SK-N-SH (cell line): ENCODE results near the gene C11orf65. TPM values are rescaled to one million over a fixed set of nuclear protein-coding genes. Genes with fewer than 3 reads are reported as not detected.

Source experiments
- CTCF ChIA-PET: fragments of 300-600, 350-600 bp; formaldehyde crosslinking; extraction: SDS; loops from one replicate; lab custom pipeline; 2021; lab: Yijun Ruan, JAX
- POLR2A ChIA-PET: fragments of 350-600 bp; sonication (Branson Sonifier 250); formaldehyde crosslinking; extraction: SDS; loops from one replicate; lab custom pipeline; 2020; ENCODE audit warnings: antibody characterized with exemption, inconsistent platforms; lab: Yijun Ruan, JAX
- DNase-seq: peaks from one replicate; pipeline ENCODE4 v3.0.0; 2012
- H2AFZ ChIP-seq: fragments of 200-600 bp; sonication (generic); 2 replicates; pipeline ENCODE4 v1.8.1; 2016; ENCODE audit warnings: antibody characterized with exemption, mild to moderate bottlenecking, low read depth
- H3F3A ChIP-seq: fragments of 200-600 bp; sonication (generic); replicated peaks from 2 replicates; pipeline ENCODE3; 2016; ENCODE audit warnings: antibody characterized with exemption, mild to moderate bottlenecking; ENCODE audit not compliant: insufficient read depth
- H3K27ac ChIP-seq, 2 experiments: fragments of 200-500 bp in 1 of 2; fragments of 200-600 bp in 1 of 2; sonication (Bioruptor generic) in 1 of 2; sonication (generic), shearing (Covaris generic) in 1 of 2; 2 replicates each; pipeline versions ENCODE4 v1.5.1 to v1.6.1; 2014 to 2016; ENCODE audit warnings: low read depth in 2 of 2, inconsistent platforms in 1 of 2, low read length in 1 of 2, mild to moderate bottlenecking in 1 of 2, mixed read lengths in 1 of 2
- H3K27me3 ChIP-seq: fragments of 200-600 bp; sonication (generic), shearing (Covaris generic); 2 replicates; pipeline ENCODE4 v1.6.1; 2016; ENCODE audit warnings: mixed run types; ENCODE audit not compliant: insufficient read depth
- H3K36me3 ChIP-seq, 2 experiments: fragments of 200-500 bp in 1 of 2; fragments of 200-600 bp in 1 of 2; sonication (Bioruptor generic) in 1 of 2; sonication (generic) in 1 of 2; replicated peaks in 1 of 2; 2 replicates each; pipeline versions ENCODE3 to v1.5.1; 2014 to 2016; ENCODE audit warnings: low read length in 1 of 2, mild to moderate bottlenecking in 1 of 2; ENCODE audit not compliant: insufficient read depth in 2 of 2, control insufficient read depth in 1 of 2
- H3K4me1 ChIP-seq, 2 experiments: fragments of 200-500 bp in 1 of 2; fragments of 200-600 bp in 1 of 2; sonication (Bioruptor generic) in 1 of 2; sonication (generic), shearing (Covaris generic) in 1 of 2; 2 replicates each; pipeline versions ENCODE4 v1.5.1 to v1.6.1; 2014 to 2016; ENCODE audit warnings: low read depth in 1 of 2, low read length in 1 of 2, mixed run types in 1 of 2; ENCODE audit not compliant: insufficient read depth in 2 of 2, control insufficient read depth in 1 of 2
- H3K4me2 ChIP-seq: fragments of 200-600 bp; sonication (generic), shearing (Covaris generic); 2 replicates; pipeline ENCODE4 v1.6.1; 2017; ENCODE audit warnings: mixed run types
- H3K4me3 ChIP-seq, 2 experiments: fragments of 200-500 bp in 1 of 2; fragments of 200-600 bp in 1 of 2; sonication (Bioruptor generic) in 1 of 2; sonication (generic), shearing (Covaris generic) in 1 of 2; 2 replicates each; pipeline versions ENCODE4 v1.5.1 to v1.8.1; 2014 to 2016; ENCODE audit warnings: low read depth in 2 of 2, inconsistent platforms in 1 of 2, low read length in 1 of 2, mild to moderate bottlenecking in 1 of 2, mixed read lengths in 1 of 2, moderate library complexity in 1 of 2
- H3K79me2 ChIP-seq: fragments of 200-600 bp; sonication (generic); 2 replicates; pipeline ENCODE4 v1.8.1; 2017; ENCODE audit warnings: mild to moderate bottlenecking; ENCODE audit not compliant: insufficient read depth
- H3K9ac ChIP-seq: fragments of 200-600 bp; sonication (generic); 2 replicates; pipeline ENCODE4 v1.6.1; 2017; ENCODE audit warnings: mixed run types
- H3K9me2 ChIP-seq: fragments of 200-600 bp; sonication (generic); 2 replicates; pipeline ENCODE4 v1.6.1; 2017; ENCODE audit warnings: mixed run types
- H3K9me3 ChIP-seq: fragments of 200-600 bp; sonication (generic); 2 replicates; pipeline ENCODE4 v1.6.1; 2017; ENCODE audit warnings: mixed run types, mild to moderate bottlenecking, moderate library complexity
- H4K20me1 ChIP-seq: fragments of 200-600 bp; sonication (generic); 2 replicates; pipeline ENCODE4 v1.6.1; 2017; ENCODE audit warnings: mild to moderate bottlenecking, mixed run types; ENCODE audit not compliant: insufficient read depth
- FOSL2 ChIP-seq: IDR thresholded peaks from 2 replicates; pipeline ENCODE4 v1.4.0; 2012; ENCODE audit warnings: low read depth, mild to moderate bottlenecking, moderate library complexity, borderline replicate concordance
- MEF2A ChIP-seq: IDR thresholded peaks from 2 replicates; pipeline ENCODE4 v1.4.0; 2012; ENCODE audit warnings: low read depth, borderline replicate concordance
- MXI1 ChIP-seq: IDR thresholded peaks from 2 replicates; pipeline ENCODE4 v1.6.1; 2012; ENCODE audit warnings: mild to moderate bottlenecking, low read depth, low read length, improper control_type of control experiment
- NFIC ChIP-seq: IDR thresholded peaks from 2 replicates; pipeline ENCODE4 v1.4.0; 2012; ENCODE audit warnings: borderline replicate concordance
- SIN3A ChIP-seq: IDR thresholded peaks from 2 replicates; pipeline ENCODE4 v1.6.1; 2012; ENCODE audit warnings: low read depth, mild to moderate bottlenecking, low read length, moderate library complexity, borderline replicate concordance
- TCF12 ChIP-seq: IDR thresholded peaks from 2 replicates; pipeline ENCODE4 v1.4.0; 2012
- WGBS: methylation state at CpG from one replicate; pipeline ENCODE4 v1.1.6; 2017; ENCODE audit warnings: low lambda C conversion rate; 5-methylcytosine and 5-hydroxymethylcytosine counted together
- polyA plus RNA-seq, 3 experiments: library from polyadenylated mRNA; depleted of rRNA; stranded (reverse); fragments of >200 nt; gene quantifications; 2 replicates each; pipeline ENCODE4 v1.2.3, GENCODE V29; 2012
- TF ChIP-seq, protein P1 (sequence below): IDR thresholded peaks from 2 replicates; pipeline ENCODE4 v1.6.1; 2012; ENCODE audit warnings: mild to moderate bottlenecking, low read depth, low read length, moderate library complexity
- TF ChIP-seq, protein P2 (sequence below): IDR thresholded peaks from 2 replicates; pipeline ENCODE4 v1.4.0; 2012; ENCODE audit warnings: low read depth
- TF ChIP-seq, protein P3 (sequence below): IDR thresholded peaks from 2 replicates; pipeline ENCODE4 v1.4.0; 2012; ENCODE audit warnings: low read depth, borderline replicate concordance
- TF ChIP-seq, protein P4 (sequence below): IDR thresholded peaks from 2 replicates; pipeline ENCODE4 v1.4.0; 2012; ENCODE audit warnings: low read depth, borderline replicate concordance

The C11orf65 gene
- polyA plus RNA-seq, 1 of the 3 experiments (the other 2 are of a cell fraction): 0.07 TPM

DNA sequence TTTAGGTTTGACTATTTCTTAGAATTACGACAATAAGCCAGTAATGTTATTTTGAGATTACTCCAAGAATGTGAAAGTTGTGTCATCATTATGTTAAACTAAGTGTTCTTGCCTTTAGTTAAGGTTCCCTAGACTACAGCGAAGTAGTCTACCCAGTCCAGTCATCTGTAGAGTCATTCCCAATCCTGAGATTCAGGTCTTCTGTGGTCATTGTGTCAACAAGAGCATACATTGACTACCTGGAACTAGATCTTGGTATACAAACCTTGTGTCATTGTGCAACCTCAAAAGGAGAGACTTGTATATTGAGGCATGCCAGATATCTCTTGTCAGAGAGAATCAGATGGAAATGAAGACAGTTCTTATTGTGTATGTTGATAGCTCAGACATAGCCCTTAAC lies 128.6 kb downstream of the C11orf65 start (continued):
- TF ChIP-seq, protein P1, sequence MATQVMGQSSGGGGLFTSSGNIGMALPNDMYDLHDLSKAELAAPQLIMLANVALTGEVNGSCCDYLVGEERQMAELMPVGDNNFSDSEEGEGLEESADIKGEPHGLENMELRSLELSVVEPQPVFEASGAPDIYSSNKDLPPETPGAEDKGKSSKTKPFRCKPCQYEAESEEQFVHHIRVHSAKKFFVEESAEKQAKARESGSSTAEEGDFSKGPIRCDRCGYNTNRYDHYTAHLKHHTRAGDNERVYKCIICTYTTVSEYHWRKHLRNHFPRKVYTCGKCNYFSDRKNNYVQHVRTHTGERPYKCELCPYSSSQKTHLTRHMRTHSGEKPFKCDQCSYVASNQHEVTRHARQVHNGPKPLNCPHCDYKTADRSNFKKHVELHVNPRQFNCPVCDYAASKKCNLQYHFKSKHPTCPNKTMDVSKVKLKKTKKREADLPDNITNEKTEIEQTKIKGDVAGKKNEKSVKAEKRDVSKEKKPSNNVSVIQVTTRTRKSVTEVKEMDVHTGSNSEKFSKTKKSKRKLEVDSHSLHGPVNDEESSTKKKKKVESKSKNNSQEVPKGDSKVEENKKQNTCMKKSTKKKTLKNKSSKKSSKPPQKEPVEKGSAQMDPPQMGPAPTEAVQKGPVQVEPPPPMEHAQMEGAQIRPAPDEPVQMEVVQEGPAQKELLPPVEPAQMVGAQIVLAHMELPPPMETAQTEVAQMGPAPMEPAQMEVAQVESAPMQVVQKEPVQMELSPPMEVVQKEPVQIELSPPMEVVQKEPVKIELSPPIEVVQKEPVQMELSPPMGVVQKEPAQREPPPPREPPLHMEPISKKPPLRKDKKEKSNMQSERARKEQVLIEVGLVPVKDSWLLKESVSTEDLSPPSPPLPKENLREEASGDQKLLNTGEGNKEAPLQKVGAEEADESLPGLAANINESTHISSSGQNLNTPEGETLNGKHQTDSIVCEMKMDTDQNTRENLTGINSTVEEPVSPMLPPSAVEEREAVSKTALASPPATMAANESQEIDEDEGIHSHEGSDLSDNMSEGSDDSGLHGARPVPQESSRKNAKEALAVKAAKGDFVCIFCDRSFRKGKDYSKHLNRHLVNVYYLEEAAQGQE: no peak
- TF ChIP-seq, all 33 proteins: peak for 0

DNA sequence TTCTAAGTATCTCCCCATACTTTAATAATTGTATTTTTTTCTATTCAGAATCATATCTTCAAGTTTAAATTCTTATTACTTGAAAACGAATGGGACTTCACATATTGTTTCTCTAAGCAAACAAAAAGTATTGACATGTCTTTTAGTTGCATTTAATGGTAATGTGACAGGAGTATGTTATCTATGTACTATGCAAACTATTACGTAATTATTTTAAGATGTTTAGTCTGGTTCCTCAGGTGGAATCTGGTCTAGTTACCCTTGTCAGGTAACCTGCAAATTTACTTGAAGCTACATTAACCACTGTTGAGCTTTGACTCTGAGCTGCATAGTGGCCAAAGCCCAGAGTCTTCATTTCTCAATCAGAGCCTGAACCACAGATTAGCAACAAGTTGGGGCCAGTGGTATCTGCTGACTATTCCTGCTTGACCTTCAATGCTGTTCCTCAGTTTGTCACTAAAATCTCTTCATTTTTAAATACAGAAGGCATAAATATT lies 133.9 kb downstream of the C11orf65 start:
- no peak overlapping the region for H3K27ac ChIP-seq

More for the DNA sequence above, 133.9 kb downstream of the C11orf65 start:
- Histone ChIP-seq H3K9me3 (no peaks in the 10 kb centered on the region), H3K79me2 (no peaks in the 10 kb centered on the region), H3K4me2 (no peak overlapping the region), H3K36me3 (peaks cover 55 to 84% of the 10 kb centered on the region in 2 experiments), H3F3A (no peaks in the 10 kb centered on the region), H3K27me3 (no peaks in the 10 kb centered on the region), H3K4me3 (no peak overlapping the region), H3K4me1 (no peaks in the 10 kb centered on the region), H2AFZ (no peak overlapping the region), H3K9me2 (no peaks in the 10 kb centered on the region), H4K20me1 (no peaks in the 10 kb centered on the region), H3K9ac (no peak overlapping the region)
- TF ChIP-seq MXI1 (no peak), SIN3A (no peak), FOSL2 (no peak), TCF12 (no peak), NFIC (no peak), MEF2A (no peak)
- TF ChIP-seq, protein P2, sequence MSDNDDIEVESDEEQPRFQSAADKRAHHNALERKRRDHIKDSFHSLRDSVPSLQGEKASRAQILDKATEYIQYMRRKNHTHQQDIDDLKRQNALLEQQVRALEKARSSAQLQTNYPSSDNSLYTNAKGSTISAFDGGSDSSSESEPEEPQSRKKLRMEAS: no peak
- TF ChIP-seq, protein P3, sequence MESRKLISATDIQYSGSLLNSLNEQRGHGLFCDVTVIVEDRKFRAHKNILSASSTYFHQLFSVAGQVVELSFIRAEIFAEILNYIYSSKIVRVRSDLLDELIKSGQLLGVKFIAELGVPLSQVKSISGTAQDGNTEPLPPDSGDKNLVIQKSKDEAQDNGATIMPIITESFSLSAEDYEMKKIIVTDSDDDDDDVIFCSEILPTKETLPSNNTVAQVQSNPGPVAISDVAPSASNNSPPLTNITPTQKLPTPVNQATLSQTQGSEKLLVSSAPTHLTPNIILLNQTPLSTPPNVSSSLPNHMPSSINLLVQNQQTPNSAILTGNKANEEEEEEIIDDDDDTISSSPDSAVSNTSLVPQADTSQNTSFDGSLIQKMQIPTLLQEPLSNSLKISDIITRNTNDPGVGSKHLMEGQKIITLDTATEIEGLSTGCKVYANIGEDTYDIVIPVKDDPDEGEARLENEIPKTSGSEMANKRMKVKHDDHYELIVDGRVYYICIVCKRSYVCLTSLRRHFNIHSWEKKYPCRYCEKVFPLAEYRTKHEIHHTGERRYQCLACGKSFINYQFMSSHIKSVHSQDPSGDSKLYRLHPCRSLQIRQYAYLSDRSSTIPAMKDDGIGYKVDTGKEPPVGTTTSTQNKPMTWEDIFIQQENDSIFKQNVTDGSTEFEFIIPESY: no peak
- TF ChIP-seq, protein P4, sequence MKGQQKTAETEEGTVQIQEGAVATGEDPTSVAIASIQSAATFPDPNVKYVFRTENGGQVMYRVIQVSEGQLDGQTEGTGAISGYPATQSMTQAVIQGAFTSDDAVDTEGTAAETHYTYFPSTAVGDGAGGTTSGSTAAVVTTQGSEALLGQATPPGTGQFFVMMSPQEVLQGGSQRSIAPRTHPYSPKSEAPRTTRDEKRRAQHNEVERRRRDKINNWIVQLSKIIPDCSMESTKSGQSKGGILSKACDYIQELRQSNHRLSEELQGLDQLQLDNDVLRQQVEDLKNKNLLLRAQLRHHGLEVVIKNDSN: no peak
- DNase-seq: no peak
- WGBS: 98% methylated on average over 2 of the region's 2 CpGs
- POLR2A ChIA-PET: no interaction called here
- CTCF ChIA-PET: no interaction called here

Other genes with a start within 250 kb of the C11orf65 start
- 2.1 and 3.0 TPM in 2 replicates for gene NPAT, start 244.9 kb downstream of the C11orf65 start, polyA plus RNA-seq (2012; rRNA removed)
- 14.1 and 20.4 TPM in 2 replicates for gene ATM, start 244.5 kb downstream of the C11orf65 start, polyA plus RNA-seq (2012; rRNA removed)
- 26.3 and 32.3 TPM in 2 replicates for gene POGLUT3, start 30.9 kb upstream of the C11orf65 start, polyA plus RNA-seq (2012; rRNA removed)
- gene EXPH5, start 126.2 kb upstream of the C11orf65 start, polyA plus RNA-seq (2012; rRNA removed): 0.03 and 0.05 TPM in 2 replicates
- 35.8 and 42.7 TPM in 2 replicates for gene DDX10, start 197.5 kb upstream of the C11orf65 start, polyA plus RNA-seq (2012; rRNA removed)